IPS DF 4.7 (cell line): Measurements from ENCODE around the gene MAD1L1.

ENCODE experiments used
- DNase-seq: peaks from one replicate; pipeline ENCODE4 v3.0.0-alpha.2; 2013; ENCODE audit warnings: low spot score; ENCODE audit errors: extremely low read depth

The MAD1L1 gene

DNA sequence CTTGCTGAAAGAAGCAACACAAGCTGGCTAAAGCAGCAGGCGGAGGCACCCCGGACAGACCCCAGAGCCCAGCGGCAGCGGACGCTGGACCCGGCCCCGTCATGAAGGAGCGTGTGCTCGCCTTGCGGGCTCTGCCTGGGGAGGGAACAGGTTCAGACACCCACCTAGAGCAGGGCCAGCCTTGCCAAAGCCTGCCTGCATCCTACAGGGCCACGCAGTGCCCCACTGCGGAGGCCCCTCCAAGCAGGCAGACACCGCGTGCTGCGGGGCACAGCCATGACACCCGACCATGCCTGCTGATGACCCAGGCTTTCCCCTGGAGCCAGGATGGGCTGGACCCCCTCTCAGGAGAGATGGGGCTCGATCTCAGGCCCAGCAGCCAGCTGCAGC, 91.7 kb downstream of the MAD1L1 start:
- no peak for DNase-seq

DNA sequence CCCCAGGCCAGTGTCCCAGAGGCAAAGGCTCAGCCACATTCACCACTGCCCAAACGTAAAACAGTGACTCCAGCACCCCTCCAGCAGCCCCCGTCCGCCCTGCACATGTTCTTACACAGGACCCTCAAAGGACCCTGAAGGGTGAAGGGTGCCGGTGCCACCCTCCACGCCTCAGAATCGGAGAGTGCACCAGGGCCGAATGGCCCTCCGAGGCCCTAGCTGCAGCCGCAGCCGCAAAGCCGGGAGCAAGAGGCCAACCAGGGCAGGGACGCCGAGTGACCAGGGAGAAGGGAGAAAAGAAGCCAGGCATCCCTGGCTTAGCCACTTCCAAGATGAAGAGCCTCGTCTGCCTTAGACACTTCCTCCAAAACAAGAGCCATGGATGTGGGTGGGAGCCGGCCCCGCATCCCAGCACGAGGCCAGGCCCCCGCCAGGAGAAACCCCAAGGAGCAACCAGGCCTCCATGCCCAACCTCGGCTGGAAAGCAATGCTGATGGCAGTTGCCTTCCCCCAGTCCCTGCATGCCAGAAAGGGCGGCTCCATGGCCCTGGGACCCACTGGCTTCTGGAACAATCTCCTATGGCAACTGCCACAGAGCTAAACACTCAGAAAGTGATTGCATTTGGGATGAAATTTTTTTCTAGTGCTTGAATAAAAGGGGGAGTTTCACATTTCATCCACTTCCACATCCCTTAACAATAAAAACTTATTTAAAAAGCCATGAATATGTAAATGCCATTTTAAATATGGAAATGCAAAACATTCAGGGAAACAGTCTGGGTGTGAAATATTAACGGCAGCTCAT, 92.3 kb downstream of the MAD1L1 start:
- DNase-seq: no peak

DNA sequence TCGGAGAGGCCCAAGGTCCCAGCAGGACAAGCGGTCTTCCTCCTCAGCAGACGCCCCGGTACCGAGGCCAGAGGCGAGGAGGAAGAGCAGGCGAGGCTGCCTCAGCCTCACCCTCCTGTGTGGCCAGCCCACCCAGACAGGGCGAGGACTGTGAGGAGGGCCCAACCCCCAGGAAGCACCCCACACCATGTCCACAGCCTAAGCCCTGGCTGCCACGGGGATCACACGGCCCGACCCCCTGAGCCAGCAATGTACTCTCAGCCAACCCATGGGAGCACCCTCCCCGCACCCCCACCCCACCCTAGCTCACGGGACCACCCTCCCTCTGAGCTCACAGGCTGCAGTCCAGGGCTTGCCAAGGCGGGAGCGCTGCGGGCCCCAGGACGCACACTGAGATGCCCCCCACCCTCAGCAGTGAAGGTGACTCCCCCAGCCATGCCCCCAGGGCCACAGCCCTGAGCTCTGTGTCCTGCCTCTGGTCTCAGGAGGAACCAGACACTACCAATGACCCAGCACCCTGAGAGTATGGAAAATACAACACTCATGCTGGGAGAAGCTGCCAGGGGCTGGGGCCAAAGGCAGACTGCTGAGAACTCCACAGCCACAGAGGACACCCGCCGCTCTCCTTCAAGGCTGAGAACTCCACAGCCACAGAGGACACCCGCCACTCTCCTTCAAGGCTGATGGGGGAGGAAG, 93.6 kb downstream of the MAD1L1 start:
- no peak for DNase-seq

DNA sequence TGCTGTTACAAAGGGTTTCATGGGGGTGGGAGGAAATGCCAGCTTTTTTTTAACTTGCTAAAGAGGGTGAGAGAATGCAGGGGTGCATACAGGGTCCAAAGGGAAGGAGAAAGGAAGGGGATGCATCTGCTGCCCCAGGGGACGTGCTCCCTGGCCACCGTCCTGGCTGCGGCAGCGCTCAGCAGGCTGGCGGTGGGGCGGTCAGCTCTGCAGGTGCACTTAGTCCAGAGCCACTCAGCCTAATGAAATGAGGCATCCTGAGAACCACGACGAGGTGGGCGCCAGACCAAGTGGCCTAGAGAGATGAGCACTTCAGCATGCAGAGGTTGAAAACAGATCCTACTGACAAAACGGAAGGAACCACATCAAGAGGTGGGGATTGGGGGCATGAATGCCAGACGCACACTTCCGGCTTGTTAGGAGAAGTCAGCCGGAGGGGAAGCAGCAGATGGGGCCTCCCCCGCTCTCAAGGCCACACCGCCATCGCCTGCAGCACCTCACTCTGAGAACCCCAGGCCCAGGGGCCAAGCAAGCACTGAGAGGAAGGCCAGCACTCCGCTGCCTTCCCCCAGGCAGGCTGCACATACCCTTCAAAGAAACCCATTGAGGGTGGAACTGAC, 94.5 kb downstream of the MAD1L1 start:
- DNase-seq: no peak

DNA sequence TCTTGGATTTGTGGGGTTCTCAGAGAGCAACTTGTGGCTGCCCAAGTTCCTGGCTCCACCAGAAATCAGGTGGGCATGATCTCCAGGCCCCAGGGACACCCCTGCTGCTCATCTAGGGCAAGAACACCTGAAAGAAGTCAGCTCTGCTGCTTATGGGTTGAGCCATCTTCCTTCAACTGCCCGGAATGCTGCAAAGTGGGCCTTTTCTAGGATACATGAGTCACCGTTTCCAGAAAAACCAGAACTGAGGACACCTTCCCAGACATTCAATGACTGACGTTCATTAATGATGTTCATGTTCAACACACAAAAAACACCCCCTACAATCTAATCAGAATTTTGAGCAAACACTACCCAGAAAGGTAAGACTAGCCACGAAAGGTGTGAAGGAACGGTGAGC, 98.0 kb downstream of the MAD1L1 start:
- DNase-seq: no peak

DNA sequence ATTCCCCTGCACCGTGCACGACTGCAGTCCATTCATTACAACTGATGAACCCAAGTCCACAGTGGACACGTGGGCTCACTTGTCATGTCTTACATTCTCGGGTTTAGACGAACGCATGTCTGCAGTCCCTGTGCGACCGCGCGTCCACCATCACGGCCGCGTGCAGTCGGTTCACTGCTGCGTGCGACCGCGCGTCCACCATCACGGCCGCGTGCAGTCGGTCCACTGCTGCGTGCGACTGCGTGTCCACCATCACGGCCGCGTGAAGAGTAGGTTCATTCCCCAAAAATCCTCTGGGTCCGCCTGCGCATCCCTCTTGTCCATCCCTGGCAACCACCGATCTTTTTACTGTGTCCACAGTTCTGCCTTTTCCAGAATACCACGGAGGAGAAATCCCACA, 100.5 kb downstream of the MAD1L1 start:
- DNase-seq: no peak

DNA sequence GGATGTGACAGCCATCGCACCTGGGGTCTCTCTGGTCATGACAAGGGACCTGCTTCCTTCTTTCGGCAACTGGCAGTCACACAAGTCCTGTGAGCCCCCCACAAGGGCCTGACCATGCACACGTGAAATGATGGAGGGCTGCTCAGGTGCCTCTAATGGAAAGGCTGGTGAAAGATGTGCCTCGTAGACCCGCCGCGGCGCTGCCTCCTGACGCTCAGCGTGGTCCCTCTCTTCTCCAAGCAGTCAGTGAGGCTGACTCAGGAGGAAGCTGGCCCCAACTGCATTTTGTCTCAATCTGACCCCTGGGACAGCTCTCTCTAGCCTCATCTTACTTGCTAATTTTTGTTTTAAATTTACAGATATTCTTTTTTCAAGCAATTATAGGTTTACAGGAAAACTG, 100.9 kb downstream of the MAD1L1 start:
- no peak for DNase-seq

DNA sequence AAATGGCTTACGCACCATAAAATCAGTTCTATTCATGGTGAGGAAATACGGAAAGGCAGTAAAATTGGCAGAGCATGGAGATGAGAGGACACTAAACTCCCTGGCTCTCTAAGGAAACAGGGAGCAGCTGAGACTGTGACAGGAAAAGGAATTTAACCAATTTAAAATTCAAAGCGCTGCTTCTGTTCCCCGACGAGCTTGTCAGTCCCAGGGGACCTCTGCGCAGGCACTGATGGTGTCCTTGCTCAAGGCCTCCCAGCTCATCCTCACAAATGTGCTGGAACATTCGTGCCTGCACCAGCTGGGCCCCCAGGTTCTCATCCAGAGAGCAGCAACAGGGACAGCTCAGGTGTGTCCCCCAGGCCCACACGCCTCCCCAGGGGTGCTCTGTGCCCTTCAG, 101.4 kb downstream of the MAD1L1 start:
- no peak for DNase-seq

DNA sequence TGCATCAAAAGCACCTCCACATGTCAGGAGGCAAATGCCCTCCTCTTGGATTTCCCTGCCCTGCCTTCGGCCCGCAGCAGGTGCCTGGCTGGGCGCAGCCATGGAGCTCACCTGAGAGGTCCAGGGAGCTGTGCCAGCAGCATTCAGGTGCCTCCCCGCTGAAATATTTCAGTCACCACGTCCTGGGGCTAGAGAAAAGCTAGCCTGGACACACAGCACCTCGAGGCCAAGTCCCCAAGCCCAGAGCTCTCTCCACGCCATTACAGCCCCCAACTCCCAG, 102.7 kb downstream of the MAD1L1 start:
- DNase-seq: no peak

DNA sequence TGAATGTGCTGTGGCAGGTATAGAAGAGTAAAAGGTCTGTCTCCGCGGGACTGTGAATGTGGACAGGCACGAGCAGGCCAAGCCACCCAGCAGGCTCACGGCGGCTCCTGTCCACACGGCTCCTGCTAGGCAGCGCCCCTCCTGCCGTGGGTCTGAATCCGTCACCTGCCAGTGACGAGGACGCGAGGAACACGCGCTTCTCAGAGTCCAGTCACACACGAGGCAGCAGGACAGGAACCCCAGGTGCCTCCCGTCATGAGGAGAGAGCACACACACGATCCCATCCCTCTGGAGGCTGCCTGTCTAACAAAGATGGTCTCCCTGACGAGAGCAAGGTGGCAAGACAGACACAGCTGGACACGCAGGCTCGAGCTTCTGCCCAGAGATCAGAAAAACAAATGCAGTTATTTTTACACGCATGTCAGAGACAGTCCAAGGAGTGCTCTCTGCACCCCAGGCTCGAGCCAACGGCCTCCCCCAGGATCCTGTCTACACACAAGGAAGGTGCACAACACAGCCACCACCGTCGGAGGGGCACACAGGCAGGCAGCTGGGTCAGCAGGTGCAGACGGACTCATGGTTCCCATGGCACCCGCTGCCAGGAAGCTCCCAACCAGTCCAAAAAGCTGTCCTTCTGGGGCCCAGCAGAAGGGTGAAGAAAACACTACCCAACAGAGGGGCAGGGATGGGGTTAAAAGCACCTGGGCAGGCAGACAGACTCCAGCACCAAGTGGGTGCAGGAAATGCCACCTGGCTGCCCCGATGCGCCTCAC, 103.2 kb downstream of the MAD1L1 start:
- DNase-seq: no peak

DNA sequence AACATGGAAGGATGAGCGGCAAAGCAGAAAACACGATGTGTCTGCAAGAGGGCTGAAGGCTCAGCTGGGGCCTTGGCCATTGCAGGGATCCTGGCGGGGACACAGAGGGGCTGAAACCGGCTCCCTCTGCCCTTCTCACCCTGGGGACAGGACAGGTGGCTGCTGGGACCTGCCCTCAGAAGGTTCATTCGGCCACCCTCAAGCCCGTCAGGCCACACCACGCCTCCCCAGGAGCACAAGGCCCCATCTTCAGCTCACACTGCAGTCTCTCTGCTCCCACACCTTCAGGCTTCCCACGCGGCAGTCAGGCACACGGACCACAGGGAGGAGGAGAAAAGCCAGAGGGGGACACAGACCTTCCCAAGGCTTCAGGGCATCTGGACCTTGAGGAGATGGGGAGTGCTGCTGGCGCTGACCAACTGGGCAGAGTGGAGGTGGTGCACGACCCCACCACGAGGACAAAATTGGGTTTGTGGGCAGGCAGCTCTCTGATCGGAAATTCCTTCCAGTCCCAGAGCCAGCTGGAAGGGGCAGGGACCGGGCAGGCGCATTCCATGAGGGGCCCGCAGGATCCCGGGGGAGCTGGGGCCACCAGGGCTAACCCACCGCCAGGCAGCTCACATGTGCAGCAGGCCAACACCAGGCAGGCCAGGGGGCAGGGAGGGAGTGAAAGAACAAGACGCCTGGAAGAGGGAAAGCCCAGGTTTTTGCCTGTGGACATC, 104.0 kb downstream of the MAD1L1 start:
- no peak for DNase-seq

DNA sequence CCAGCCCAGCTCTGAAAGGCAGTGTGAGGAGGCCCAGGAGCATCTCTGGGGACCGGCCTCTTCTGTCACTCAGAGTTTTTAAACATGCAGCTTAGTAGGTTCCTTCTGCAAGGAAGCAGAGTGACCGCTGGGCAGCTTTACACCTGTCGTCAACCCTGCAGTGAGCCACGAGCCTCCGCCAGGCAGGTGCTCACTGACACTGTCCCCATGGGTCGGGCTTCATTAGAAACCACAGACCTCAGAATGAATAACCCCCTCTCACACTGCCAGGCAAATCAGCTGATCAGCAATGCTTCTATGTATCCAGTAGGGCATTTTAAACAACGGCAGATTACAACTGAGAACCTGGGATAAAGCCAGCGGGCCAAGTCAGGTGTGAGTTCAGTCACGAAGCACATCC, 106.1 kb downstream of the MAD1L1 start:
- no peak for DNase-seq

DNA sequence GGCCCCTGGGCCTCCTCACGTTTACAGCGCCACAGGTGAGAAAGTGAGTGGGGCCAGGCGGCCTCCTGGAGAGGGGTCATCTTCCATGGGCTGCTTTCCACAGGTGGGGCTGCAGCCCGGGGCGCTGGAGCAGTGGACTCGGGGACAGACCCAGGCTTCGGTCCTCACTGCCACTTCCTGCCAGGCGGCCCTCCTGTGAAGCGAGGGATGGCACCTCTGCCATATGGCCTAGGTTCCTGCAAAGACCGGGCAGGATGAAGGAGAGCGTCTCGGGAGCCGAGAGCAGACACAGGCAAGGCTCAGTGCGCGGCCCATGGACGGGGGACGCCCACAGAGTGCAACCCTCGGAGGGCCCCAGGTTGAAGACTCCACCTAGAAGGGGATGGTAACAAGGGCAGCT, 106.8 kb downstream of the MAD1L1 start:
- DNase-seq: no peak

DNA sequence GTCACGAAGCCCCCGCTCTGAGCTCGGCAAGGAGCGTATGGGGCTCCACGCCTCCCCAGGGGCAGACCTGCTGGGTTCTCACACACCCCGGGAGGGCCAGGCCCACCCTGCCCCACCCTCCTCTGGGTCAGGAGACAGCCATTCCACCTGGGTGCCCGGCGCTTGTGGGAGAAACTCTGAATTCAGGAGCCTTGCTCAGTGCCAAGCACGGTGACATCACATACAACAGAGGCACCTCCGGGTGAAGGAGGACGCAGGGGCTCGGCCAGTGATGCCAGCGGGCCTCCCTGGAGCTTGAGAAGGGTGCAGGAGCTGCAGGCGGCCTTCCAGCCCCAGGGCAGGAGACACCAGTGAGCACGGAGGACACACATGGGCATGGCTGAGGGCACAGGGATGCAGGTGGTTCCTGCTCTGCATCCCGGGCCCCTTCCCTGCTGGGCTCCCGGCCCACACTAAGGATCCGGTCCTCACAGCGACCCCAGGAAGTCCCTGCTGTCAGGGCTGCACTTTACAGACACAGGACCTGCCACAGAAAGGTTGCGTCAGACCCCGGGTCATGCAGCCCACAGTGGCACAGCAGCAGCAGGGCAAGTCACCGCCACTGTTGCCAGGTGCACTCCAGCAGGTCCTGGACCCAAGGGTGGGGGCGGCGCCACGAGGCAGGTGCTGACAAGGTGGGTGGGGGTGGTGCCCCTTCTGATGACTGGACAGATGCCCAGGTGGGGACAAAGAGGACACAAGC, 108.0 kb downstream of the MAD1L1 start:
- no peak for DNase-seq

DNA sequence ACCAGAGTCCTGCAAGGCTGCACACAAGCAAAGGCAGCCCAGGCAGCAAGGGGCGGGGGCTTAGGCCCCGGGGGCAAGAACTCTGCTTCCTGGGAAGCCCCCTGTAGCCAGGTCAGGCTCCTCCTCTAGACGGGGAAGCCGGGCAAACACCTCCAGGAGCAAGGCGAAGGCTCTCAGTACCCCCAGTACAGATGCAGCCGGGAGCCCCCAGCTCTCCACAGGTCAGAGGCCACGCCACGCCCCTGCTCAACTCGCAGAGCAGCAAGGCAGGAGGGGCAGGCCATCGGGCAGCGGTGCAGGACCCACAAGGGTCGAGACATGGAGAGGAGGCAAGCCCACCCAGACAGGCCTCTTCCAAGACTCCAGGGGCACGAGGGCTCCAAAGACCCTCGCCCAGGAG, 108.8 kb downstream of the MAD1L1 start:
- DNase-seq: no peak

DNA sequence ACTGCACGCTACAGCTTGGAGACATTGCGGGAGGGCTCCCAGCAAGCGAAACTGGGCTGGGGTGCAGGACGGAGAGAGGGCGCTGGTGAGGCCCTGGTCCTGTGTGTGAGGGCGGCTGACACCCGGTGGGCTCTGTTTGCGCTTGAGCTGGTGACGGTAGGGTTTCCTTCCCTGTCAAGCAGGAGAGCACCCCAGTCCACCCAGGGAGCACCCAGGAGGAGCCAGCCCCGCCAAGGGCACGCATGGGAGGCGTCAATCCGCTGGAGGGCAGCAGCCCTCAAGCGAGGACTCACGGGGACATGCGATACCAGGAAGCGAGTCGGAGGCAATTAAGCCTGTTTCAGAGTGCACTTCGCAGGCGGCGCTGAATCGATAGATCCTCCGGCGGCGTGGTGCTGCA, 109.4 kb downstream of the MAD1L1 start:
- no peak for DNase-seq

DNA sequence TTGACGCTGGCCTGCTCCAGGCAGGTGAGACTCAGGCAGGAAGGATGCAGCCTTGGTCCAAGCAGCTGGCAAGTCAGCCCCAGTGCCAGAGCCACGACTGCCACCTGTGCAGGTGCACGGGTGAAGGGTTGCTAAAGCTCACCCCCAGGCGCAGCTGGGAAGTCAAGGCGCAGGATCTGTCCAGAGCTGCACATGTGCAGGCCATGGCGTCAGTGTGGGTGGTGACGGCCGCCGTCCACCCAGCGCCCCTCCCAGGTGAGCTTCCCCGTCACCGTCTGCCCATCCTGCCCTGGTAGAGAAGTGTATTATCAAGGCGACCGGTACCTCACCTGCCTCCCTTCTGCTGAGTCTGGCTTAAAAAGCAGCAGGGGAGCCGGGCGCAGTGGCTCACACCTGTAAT, 110.1 kb downstream of the MAD1L1 start:
- no peak for DNase-seq

DNA sequence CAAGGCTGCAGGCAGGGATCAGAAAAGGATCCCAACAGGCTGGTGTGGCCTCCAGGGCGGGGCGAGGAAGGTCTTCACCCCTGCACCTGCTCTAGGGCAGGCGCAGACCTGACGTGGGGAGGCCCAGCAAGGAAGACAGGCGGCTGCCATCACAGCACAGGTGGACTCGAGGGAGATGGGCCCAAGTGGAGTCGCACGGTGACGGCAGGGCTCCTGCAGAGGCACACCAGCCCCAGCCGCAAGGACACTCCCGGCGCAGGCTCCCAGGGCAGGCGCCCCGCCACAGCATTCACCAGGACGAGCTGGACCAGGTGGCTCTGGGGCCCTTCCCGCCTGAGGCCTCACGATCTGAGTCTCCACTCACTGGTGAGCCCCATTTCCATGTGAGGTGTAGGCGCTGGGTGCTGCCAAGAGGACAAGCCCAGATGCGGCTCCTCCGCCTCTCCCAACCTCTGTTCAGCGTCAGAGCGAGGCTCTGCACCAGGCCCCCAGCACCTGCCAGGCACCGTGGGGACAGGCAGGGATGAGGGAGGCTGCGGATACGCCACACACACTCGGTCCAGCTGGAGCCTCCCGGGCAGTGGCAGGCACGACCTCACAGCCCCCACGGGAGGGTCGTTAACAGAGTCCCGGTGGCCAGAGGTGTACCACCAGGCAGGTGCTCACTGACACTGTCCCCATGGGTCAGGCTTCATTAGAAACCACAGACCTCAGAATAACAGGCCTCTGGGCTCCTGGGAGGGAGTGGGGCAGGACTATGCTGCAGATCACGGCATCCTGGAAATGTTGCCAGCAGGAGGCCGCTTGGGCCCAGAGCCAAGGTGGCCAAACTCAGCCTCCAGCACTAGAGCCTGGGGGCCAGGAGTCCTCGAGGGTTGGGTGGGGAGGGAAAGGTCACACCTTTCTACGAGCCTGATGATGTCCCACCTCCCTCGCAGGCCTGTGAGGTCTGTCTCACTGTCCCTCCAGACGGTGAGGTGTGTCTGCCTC, 111.6 kb downstream of the MAD1L1 start:
- DNase-seq: no peak

DNA sequence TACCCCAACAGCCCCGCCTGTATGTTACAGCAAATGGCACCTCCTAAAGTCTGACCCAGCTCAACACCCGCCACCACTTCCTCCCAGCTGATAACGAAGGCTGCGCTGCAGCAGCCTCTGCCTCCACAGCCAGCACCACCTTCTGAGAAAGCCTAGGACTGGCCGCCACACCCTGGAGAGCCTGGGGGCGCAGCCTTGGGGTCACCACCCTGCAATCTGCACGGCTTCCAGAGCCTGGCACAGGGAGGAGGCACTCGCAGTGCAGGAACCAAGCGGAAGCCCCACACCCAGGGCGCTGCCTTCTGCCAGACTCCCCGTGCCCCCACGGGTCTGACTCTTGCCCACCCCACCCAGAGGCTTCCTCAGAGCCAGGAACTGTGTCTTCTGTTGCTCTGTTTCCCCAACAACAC, 112.5 kb downstream of the MAD1L1 start:
- DNase-seq: no peak
